Measurements from ENCODE around the gene RASSF3.
"Not testable (repeated sequence)": the region's sequence is repeated elsewhere in the genome, so short reads cannot be mapped to it uniquely, and the experiment has no call there.

The RASSF3 gene

DNA sequence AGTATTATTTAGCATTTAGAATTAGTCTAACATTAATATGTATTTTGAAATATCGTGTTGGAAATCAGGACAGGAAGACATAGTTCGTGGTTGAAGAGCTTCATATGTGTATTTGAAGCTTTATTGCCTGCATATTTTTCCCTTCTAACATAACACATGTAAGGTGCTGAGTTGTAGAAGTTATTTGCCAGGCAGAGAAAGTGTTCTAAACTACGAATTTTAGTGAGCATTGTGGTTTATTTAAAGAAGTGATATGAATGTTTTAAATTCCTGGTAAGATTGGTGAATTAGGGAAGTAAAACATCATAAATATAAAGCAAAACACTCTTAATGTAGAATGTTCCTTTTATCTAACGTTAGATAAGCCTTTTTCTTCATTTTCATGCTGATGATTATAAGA is 2.5 kb downstream of the RASSF3 start:
- peaks cover 13 to 21% of the 10 kb centered on the region in 2 donors for H3K4me1 ChIP-seq (ENCODE audit: control insufficient read depth in 1 of 2, insufficient read depth in 2 of 2, low read length in 2 of 2)
- no peak overlapping the region for H3K9ac ChIP-seq (ENCODE audit: low read depth in 1 of 2, low read length in 2 of 2)
- H3K4me3 ChIP-seq (ENCODE audit: low read depth in 1 of 2, low read length in 2 of 2): peak overlapping the region in 1 of 2 donors; percentile 85
- H3K27ac ChIP-seq (ENCODE audit: low read depth, low read length): no peak overlapping the region
- no peaks in the 10 kb centered on the region for H3K36me3 ChIP-seq (ENCODE audit: control insufficient read depth in 1 of 2, insufficient read depth in 2 of 2, low read length in 2 of 2)
- no peaks in the 10 kb centered on the region for H3K27me3 ChIP-seq (ENCODE audit: control insufficient read depth in 1 of 2, insufficient read depth in 2 of 2, low read length in 2 of 2)
- no peaks in the 10 kb centered on the region for H3K9me3 ChIP-seq (ENCODE audit: control insufficient read depth in 1 of 2, low read length in 2 of 2)

GRCh38 chr12:64613775-64614398 is 3.6 kb downstream of the RASSF3 start:
- H3K27ac ChIP-seq (ENCODE audit: low read depth, low read length); H3K27me3 ChIP-seq (ENCODE audit: control insufficient read depth in 1 of 2, insufficient read depth in 2 of 2, low read length in 2 of 2); H3K36me3 ChIP-seq (ENCODE audit: control insufficient read depth in 1 of 2, insufficient read depth in 2 of 2, low read length in 2 of 2); H3K9me3 ChIP-seq (ENCODE audit: control insufficient read depth in 1 of 2, low read length in 2 of 2); H3K9ac ChIP-seq (ENCODE audit: low read depth in 1 of 2, low read length in 2 of 2); H3K4me3 ChIP-seq (ENCODE audit: low read depth in 1 of 2, low read length in 2 of 2): not testable (repeated sequence)
- H3K4me1 ChIP-seq (ENCODE audit: control insufficient read depth in 1 of 2, insufficient read depth in 2 of 2, low read length in 2 of 2): peaks cover 8 to 18% of the 10 kb centered on the region in 2 donors

DNA sequence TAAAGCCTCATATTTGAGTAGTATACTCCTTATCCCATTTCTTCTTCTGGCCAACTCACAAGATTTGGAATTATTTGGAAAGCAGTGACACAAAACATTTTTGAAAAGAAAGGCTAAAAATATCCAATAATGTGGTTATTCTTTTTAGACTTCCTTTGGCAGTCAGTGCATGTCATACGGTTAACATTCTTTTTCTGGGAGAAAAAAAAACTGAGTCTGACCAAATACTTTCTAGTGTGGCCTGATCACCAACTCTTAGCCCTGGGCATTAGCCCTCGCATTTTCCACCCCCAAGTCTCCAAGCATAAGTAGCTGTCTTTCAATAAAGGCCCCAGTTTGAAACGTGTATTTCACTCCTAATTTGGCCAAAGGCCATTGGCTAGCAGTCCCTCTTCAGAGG is 5.9 kb downstream of the RASSF3 start:
- no peaks in the 10 kb centered on the region for H3K27me3 ChIP-seq (ENCODE audit: control insufficient read depth in 1 of 2, insufficient read depth in 2 of 2, low read length in 2 of 2)
- no peaks in the 10 kb centered on the region for H3K36me3 ChIP-seq (ENCODE audit: control insufficient read depth in 1 of 2, insufficient read depth in 2 of 2, low read length in 2 of 2)
- peaks cover 5 to 17% of the 10 kb centered on the region in 2 donors for H3K4me1 ChIP-seq (ENCODE audit: control insufficient read depth in 1 of 2, insufficient read depth in 2 of 2, low read length in 2 of 2)
- no peak overlapping the region for H3K9ac ChIP-seq (ENCODE audit: low read depth in 1 of 2, low read length in 2 of 2)
- no peak overlapping the region for H3K4me3 ChIP-seq (ENCODE audit: low read depth in 1 of 2, low read length in 2 of 2)
- no peak overlapping the region for H3K27ac ChIP-seq (ENCODE audit: low read depth, low read length)
- H3K9me3 ChIP-seq (ENCODE audit: control insufficient read depth in 1 of 2, low read length in 2 of 2): no peaks in the 10 kb centered on the region

- Histone ChIP-seq H3K9me3 (ENCODE audit: control insufficient read depth in 1 of 2, low read length in 2 of 2) (no peaks in the 10 kb centered on the region), H3K4me1 (ENCODE audit: control insufficient read depth in 1 of 2, insufficient read depth in 2 of 2, low read length in 2 of 2) (peaks cover 0 to 10% of the 10 kb centered on the region in 2 donors), H3K36me3 (ENCODE audit: control insufficient read depth in 1 of 2, insufficient read depth in 2 of 2, low read length in 2 of 2) (no peaks in the 10 kb centered on the region), H3K4me3 (ENCODE audit: low read depth in 1 of 2, low read length in 2 of 2) (no peak overlapping the region), H3K9ac (ENCODE audit: low read depth in 1 of 2, low read length in 2 of 2) (no peak overlapping the region), H3K27me3 (ENCODE audit: control insufficient read depth in 1 of 2, insufficient read depth in 2 of 2, low read length in 2 of 2) (no peaks in the 10 kb centered on the region), H3K27ac (ENCODE audit: low read depth, low read length) (no peak overlapping the region)
Measured at GRCh38 chr12:64618953-64619590, 8.8 kb downstream of the RASSF3 start.

DNA sequence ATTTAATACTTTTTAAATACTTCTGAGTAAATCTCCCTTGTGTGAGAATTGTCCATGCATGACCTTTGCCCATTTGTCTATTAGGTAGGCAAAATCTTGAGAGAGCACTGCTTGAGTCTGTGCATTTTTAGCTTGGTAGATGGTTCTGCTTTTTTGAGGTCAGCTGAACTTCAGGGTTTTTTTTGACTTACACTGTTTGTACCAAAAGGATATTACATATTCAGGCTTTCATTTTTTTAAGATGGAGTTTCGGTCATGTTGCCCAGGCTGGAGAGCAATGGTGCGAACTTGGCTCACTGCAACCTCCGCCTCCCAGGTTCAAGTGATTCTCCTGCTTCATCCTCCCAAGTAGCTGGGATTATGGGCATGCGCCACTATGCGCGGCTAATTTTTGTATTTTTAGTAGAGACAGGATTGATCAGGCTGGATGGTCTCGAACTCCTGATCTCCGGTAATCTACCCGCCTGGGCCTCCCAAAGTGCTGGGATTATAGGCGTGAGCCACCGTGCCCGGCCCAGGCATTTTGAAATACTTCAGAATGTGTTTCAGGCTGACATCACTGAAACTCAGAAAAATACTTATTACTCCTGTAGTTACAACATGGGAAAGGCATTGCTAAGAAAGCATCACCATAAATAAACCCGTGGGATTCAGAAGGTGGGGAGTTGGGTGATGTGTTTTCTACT is 11.1 kb downstream of the RASSF3 start:
- Histone ChIP-seq H3K27me3 (ENCODE audit: control insufficient read depth in 1 of 2, insufficient read depth in 2 of 2, low read length in 2 of 2) (no peaks in the 10 kb centered on the region), H3K4me1 (ENCODE audit: control insufficient read depth in 1 of 2, insufficient read depth in 2 of 2, low read length in 2 of 2) (peaks cover 11 to 21% of the 10 kb centered on the region in 2 donors), H3K4me3 (ENCODE audit: low read depth in 1 of 2, low read length in 2 of 2) (no peak overlapping the region), H3K36me3 (ENCODE audit: control insufficient read depth in 1 of 2, insufficient read depth in 2 of 2, low read length in 2 of 2) (no peaks in the 10 kb centered on the region), H3K27ac (ENCODE audit: low read depth, low read length) (no peak overlapping the region), H3K9me3 (ENCODE audit: control insufficient read depth in 1 of 2, low read length in 2 of 2) (no peaks in the 10 kb centered on the region), H3K9ac (ENCODE audit: low read depth in 1 of 2, low read length in 2 of 2) (no peak overlapping the region)

DNA sequence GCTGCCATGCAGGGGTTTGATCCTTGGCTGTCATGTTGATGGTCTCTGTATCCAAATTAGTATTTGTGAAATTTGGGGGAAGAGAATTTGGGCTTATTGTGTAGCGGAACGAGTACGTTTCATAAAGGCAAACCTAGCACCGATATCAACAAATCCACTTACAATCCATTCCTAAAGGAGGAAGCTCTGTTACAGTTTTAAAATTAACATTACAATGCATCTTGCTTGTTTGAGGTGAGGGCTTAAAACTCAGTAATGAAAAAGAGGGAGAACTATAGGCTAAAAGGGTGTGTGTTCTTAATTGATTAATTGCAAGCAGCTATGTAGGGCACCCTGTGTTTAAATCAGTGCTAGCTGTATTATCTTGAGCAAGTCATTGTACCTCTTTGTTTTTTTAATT is 13.7 kb downstream of the RASSF3 start:
- Histone ChIP-seq H3K4me1 (ENCODE audit: control insufficient read depth in 1 of 2, insufficient read depth in 2 of 2, low read length in 2 of 2) (peaks cover 17 to 19% of the 10 kb centered on the region in 2 donors), H3K9me3 (ENCODE audit: control insufficient read depth in 1 of 2, low read length in 2 of 2) (no peaks in the 10 kb centered on the region), H3K27ac (ENCODE audit: low read depth, low read length) (no peak overlapping the region), H3K27me3 (ENCODE audit: control insufficient read depth in 1 of 2, insufficient read depth in 2 of 2, low read length in 2 of 2) (no peaks in the 10 kb centered on the region), H3K4me3 (ENCODE audit: low read depth in 1 of 2, low read length in 2 of 2) (no peak overlapping the region), H3K36me3 (ENCODE audit: control insufficient read depth in 1 of 2, insufficient read depth in 2 of 2, low read length in 2 of 2) (no peaks in the 10 kb centered on the region), H3K9ac (ENCODE audit: low read depth in 1 of 2, low read length in 2 of 2) (no peak overlapping the region)

- H3K27ac ChIP-seq (ENCODE audit: low read depth, low read length): peak overlapping the region; percentile 64
- H3K36me3 ChIP-seq (ENCODE audit: control insufficient read depth in 1 of 2, insufficient read depth in 2 of 2, low read length in 2 of 2): no peaks in the 10 kb centered on the region
- peak overlapping the region; percentile 28 to 45 for H3K9ac ChIP-seq (ENCODE audit: low read depth in 1 of 2, low read length in 2 of 2)
- peak overlapping the region; percentile 55 to 62 for H3K4me3 ChIP-seq (ENCODE audit: low read depth in 1 of 2, low read length in 2 of 2)
- H3K9me3 ChIP-seq (ENCODE audit: control insufficient read depth in 1 of 2, low read length in 2 of 2): no peaks in the 10 kb centered on the region
- peaks cover 14 to 17% of the 10 kb centered on the region in 2 donors for H3K4me1 ChIP-seq (ENCODE audit: control insufficient read depth in 1 of 2, insufficient read depth in 2 of 2, low read length in 2 of 2)
- no peaks in the 10 kb centered on the region for H3K27me3 ChIP-seq (ENCODE audit: control insufficient read depth in 1 of 2, insufficient read depth in 2 of 2, low read length in 2 of 2)
Measured at GRCh38 chr12:64625243-64626077, 15.2 kb downstream of the RASSF3 start.

DNA sequence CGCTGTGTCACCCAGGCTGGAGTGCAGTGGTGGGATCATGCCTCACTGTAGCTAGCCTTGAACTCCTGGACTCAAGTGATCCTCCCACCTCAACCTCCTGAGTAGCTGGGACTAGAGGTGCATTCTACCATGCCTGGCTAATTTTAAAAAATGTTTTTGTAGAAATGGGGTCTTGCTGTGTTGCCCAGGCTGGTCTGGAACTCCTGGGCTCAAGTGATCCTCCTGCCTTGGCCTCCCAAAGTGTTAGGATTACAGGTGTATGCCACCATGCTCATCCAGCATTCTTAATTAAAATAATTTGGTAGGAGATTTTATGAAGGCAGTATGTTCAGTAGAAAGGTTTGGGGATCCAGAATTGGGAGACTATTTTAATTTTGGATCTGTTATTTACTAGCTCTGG is 16.3 kb downstream of the RASSF3 start:
- peaks cover 14 to 17% of the 10 kb centered on the region in 2 donors for H3K4me1 ChIP-seq (ENCODE audit: control insufficient read depth in 1 of 2, insufficient read depth in 2 of 2, low read length in 2 of 2)
- not testable (repeated sequence) for H3K27ac ChIP-seq (ENCODE audit: low read depth, low read length); H3K9me3 ChIP-seq (ENCODE audit: control insufficient read depth in 1 of 2, low read length in 2 of 2); H3K4me3 ChIP-seq (ENCODE audit: low read depth in 1 of 2, low read length in 2 of 2); H3K36me3 ChIP-seq (ENCODE audit: control insufficient read depth in 1 of 2, insufficient read depth in 2 of 2, low read length in 2 of 2); H3K27me3 ChIP-seq (ENCODE audit: control insufficient read depth in 1 of 2, insufficient read depth in 2 of 2, low read length in 2 of 2); H3K9ac ChIP-seq (ENCODE audit: low read depth in 1 of 2, low read length in 2 of 2)

GRCh38 chr12:64627771-64628170 is 17.5 kb downstream of the RASSF3 start:
- Histone ChIP-seq H3K27me3 (ENCODE audit: control insufficient read depth in 1 of 2, insufficient read depth in 2 of 2, low read length in 2 of 2) (no peaks in the 10 kb centered on the region), H3K4me1 (ENCODE audit: control insufficient read depth in 1 of 2, insufficient read depth in 2 of 2, low read length in 2 of 2) (peaks cover 14 to 17% of the 10 kb centered on the region in 2 donors), H3K27ac (ENCODE audit: low read depth, low read length) (no peak overlapping the region), H3K9ac (ENCODE audit: low read depth in 1 of 2, low read length in 2 of 2) (no peak overlapping the region), H3K4me3 (ENCODE audit: low read depth in 1 of 2, low read length in 2 of 2) (no peak overlapping the region), H3K36me3 (ENCODE audit: control insufficient read depth in 1 of 2, insufficient read depth in 2 of 2, low read length in 2 of 2) (no peaks in the 10 kb centered on the region), H3K9me3 (ENCODE audit: control insufficient read depth in 1 of 2, low read length in 2 of 2) (no peaks in the 10 kb centered on the region)

DNA sequence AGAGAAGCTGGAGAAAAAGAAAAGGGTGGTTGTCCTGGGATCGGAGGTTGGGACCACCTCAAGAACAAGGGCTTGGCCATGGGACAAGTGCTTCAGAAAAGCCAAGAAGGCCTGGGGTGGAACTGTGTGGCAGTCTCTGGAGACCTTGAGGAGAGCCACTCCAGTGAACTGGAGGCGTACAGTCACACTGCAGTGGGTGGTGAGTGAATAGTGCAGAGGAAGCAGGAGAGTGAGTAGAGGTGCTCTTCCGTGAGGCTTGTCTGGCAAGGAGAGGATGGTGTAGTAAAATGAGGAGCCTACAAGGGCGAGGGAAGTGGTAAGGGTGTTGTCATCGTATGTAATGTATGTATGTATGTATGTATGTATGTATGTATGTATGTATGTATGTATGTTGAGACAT is 20.9 kb downstream of the RASSF3 start:
- no peaks in the 10 kb centered on the region for H3K9me3 ChIP-seq (ENCODE audit: control insufficient read depth in 1 of 2, low read length in 2 of 2)
- H3K4me1 ChIP-seq (ENCODE audit: control insufficient read depth in 1 of 2, insufficient read depth in 2 of 2, low read length in 2 of 2): peaks cover 7 to 13% of the 10 kb centered on the region in 2 donors

More for the DNA sequence above, 20.9 kb downstream of the RASSF3 start:
- no peaks in the 10 kb centered on the region for H3K27me3 ChIP-seq (ENCODE audit: control insufficient read depth in 1 of 2, insufficient read depth in 2 of 2, low read length in 2 of 2)
- H3K36me3 ChIP-seq (ENCODE audit: control insufficient read depth in 1 of 2, insufficient read depth in 2 of 2, low read length in 2 of 2): no peaks in the 10 kb centered on the region
- H3K4me3 ChIP-seq (ENCODE audit: low read depth in 1 of 2, low read length in 2 of 2): no peak overlapping the region
- H3K27ac ChIP-seq (ENCODE audit: low read depth, low read length): no peak overlapping the region
- no peak overlapping the region for H3K9ac ChIP-seq (ENCODE audit: low read depth in 1 of 2, low read length in 2 of 2)

Data from duodenal mucosa (tissue), 2 donors.